ENCODE results near the gene MEIOB.

MEIOB gene

GRCh38 chr16:1820946-1821290 lies 51.0 kb downstream of the MEIOB start:
- no peak for TF ChIP-seq CTCF (IDR thresholded peaks at IDR 0.05; ENCODE audit: insufficient read depth, missing control alignments)
- FAIRE-seq, result no peak

GRCh38 chr16:1820096-1820945 lies 51.6 kb downstream of the MEIOB start:
- FAIRE-seq (no peak), DNase-seq (ENCODE audit: insufficient read length, low spot score) (no peak)
- TF ChIP-seq CTCF (IDR thresholded peaks at IDR 0.05; ENCODE audit: insufficient read depth, missing control alignments), result no peak

More at GRCh38 chr16:1820946-1821290, 51.0 kb downstream of the MEIOB start:
- DNase-seq (ENCODE audit: insufficient read length, low spot score), result no peak

- FAIRE-seq, result no peak
- TF ChIP-seq CTCF (IDR thresholded peaks at IDR 0.05; ENCODE audit: insufficient read depth, missing control alignments), result no peak
- DNase-seq (ENCODE audit: insufficient read length, low spot score), result no peak
These were observed 52.4 kb downstream of the MEIOB start for GRCh38 chr16:1819611-1820010.

DNA sequence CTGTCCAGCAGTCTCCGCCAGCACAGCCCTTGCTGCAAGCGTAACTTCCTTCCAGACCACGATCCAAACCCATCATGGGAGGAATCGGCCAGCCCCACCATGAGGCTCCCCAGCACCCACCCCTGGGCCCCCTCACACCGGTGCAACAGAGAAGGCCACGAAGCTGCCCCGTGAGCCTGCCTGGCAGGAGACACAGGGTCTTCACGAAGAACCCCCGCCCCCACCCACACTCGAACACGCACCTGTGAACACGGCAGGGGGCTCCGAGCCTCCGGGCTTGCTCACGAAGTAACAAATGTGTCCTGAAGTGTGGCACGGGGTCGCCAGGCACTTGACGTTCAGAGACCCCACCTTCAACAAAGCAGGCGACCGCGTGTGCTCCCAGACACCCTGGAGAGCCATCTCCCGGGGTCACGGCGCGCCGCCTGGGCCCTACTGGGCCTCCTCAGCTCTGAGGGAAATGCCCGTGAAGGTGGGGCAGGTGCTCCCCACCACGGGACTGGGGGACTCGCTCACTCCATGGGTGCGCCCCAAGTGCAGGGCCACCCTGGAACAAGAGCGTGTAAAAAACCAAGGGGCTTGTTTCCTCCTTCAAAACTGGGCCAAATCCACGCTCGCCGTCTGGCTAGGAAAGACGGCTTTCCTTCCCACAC lies 53.0 kb downstream of the MEIOB start:
- TF ChIP-seq CTCF (IDR thresholded peaks at IDR 0.05; ENCODE audit: insufficient read depth, missing control alignments), result no peak
- DNase-seq (ENCODE audit: insufficient read length, low spot score), result no peak
- FAIRE-seq, result no peak

DNA sequence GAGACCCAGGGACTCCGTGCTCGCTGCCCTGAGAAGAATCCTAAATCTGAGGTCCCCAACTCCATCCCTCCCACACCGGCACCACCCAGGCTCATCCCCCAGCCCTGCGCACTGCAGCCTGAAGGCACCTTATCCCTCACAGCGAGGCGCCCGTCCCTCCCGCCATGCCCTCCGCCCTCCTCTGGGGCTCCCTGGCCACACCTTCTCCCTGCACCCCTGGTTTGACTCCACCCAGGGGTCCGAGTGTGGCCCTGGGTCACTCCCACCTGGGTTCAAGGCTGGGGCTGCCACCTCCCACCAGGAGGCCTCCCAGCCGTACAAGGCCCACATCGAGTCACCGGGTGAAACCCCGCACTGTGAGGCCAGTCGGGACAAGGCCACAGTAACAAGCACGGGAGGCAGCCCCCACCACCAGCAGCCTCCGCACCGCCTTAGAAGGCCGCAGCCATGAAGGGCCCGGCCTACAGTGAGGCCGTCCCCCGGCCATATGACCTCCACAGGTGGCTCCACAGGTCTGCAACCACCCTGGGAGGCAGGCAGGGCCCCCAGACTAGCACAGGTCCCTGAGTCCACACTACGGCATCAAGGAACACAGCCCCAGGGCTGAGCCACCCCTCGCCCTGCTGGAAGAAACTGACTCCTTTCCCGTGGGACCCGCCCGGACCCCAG lies 53.6 kb downstream of the MEIOB start:
- TF ChIP-seq CTCF (IDR thresholded peaks at IDR 0.05; ENCODE audit: insufficient read depth, missing control alignments), result no peak
- FAIRE-seq, result no peak
- no peak for DNase-seq (ENCODE audit: insufficient read length, low spot score)

- DNase-seq (ENCODE audit: insufficient read length, low spot score), result no peak
- TF ChIP-seq CTCF (IDR thresholded peaks at IDR 0.05; ENCODE audit: insufficient read depth, missing control alignments), result no peak
- no peak for FAIRE-seq
These were observed 54.2 kb downstream of the MEIOB start for GRCh38 chr16:1817716-1818115.

DNA sequence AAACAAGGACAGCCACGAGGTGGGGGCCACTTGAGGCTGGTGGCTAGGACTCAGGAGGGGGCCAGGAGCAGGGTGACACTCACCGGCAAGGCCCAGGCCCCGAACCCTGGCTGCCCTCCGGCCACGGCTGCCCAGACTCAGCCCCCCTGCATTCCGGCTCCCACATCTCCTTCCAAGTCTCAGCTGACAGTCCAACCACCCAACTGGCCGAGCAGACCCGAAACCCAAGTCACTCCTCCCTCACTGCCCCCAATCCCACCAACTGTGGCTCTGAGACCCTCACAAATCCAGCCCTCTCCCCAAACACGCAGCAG lies 54.7 kb downstream of the MEIOB start:
- no peak for TF ChIP-seq CTCF (IDR thresholded peaks at IDR 0.05; ENCODE audit: insufficient read depth, missing control alignments)
- FAIRE-seq, result no peak
- no peak for DNase-seq (ENCODE audit: insufficient read length, low spot score)
